Dedifferentiated amniotic fluid mesenchymal stem cell (primary cell): ENCODE measurements around the gene IMPA2.
A peak's percentile ranks its signal among the peaks of the same experiment; 100 is the strongest.
"Not testable (repeated sequence)": the region's sequence is repeated elsewhere in the genome, so short reads cannot be mapped to it uniquely, and the experiment has no call there.

Experiments
- DNase-seq: peaks from one replicate; pipeline ENCODE4 v3.0.0-alpha.2; 2016; ENCODE audit errors: extremely low spot score

IMPA2 gene

GRCh38 chr18:12028674-12029073 is 47.4 kb downstream of the IMPA2 start:
- no peak for DNase-seq

- no peak for DNase-seq
These were observed 48.7 kb downstream of the IMPA2 start for GRCh38 chr18:12029786-12030584.

GRCh38 chr18:12030670-12031069 is 49.4 kb downstream of the IMPA2 start:
- no peak for DNase-seq

DNA sequence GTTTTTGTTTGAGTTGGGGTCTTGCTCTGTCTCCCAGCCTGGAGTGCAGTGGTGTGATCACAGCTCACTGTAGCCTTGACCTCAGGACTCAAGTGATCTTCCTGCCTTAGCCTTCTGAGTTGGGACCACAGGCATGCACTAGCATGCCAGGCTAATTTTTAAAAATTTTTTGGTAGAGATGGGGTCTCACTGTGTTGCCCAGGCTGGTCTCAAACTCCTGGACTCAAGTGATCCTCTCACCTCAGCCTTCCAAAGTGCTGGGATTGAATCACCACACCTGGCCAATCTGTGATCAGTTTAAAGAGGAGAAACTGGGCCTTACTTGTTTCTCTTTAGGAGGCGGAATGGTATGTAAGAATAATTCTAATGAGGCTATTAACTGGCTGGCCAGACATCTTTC is 49.9 kb downstream of the IMPA2 start:
- no peak for DNase-seq

DNA sequence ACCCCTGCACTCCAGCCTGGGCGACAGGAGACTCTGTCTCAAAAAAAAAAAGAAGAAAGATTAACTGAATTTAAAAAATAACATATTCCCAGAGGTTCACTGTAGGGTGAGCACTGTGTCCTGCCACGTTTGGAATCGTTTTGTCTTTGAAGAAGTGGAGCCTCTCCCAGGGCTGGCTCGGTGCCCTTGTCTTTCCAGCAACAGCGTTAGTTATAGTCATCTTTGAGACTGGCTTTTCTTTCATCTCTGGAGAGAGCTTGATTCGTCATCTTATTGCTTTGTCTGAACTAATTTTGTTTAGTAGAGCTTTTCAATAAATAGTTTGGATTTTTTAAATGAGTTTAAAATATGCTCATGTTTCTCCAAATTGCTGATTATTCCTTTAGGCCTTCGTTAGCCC is 50.5 kb downstream of the IMPA2 start:
- peak; percentile 20 for DNase-seq

- DNase-seq, result peak; percentile 53
These were observed 51.7 kb downstream of the IMPA2 start for GRCh38 chr18:12032786-12033642.

DNA sequence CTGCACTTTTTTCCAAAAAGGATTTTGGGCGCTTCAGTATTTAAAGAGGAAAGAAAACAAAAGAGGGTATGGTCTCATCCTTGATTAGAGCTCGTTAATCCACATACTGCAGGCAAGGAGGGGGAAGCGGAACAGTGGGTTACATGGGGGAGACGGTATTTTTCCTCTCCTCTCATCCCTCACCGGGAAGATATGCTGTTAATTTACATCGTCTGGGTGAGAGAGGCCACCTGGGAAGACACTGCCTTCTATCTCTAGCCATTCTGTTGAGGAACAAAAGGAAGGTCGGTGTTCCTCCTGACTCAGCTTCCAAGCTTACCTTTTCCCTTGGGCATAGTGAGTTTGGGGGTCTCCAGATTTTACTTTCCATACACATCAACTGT is 52.3 kb downstream of the IMPA2 start:
- no peak for DNase-seq

GRCh38 chr18:12034241-12035100 is 53.2 kb downstream of the IMPA2 start:
- DNase-seq, result no peak

DNA sequence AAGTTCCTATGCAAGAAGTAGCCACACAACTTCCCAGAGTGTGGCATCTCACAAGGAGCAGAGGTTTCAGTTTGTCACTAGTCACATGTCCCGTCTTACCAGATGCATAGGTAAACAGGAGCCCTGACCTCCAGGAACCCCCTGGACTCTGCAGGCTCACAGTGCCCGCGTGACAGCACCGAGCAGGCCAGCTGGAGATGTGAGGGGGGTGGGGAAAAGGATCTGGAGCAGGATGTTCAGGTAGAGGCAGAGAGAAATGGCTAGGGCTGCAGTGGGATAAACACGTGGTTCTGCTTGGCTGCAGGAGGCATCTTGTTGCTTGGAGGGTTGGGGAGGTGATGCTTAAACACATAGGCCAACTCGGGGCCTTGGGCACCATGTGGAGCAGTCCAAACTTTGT is 54.2 kb downstream of the IMPA2 start:
- no peak for DNase-seq

GRCh38 chr18:12036201-12036751 is 55.0 kb downstream of the IMPA2 start:
- DNase-seq, result no peak

- no peak for DNase-seq
These were observed 56.9 kb downstream of the IMPA2 start for GRCh38 chr18:12038082-12038638.

DNA sequence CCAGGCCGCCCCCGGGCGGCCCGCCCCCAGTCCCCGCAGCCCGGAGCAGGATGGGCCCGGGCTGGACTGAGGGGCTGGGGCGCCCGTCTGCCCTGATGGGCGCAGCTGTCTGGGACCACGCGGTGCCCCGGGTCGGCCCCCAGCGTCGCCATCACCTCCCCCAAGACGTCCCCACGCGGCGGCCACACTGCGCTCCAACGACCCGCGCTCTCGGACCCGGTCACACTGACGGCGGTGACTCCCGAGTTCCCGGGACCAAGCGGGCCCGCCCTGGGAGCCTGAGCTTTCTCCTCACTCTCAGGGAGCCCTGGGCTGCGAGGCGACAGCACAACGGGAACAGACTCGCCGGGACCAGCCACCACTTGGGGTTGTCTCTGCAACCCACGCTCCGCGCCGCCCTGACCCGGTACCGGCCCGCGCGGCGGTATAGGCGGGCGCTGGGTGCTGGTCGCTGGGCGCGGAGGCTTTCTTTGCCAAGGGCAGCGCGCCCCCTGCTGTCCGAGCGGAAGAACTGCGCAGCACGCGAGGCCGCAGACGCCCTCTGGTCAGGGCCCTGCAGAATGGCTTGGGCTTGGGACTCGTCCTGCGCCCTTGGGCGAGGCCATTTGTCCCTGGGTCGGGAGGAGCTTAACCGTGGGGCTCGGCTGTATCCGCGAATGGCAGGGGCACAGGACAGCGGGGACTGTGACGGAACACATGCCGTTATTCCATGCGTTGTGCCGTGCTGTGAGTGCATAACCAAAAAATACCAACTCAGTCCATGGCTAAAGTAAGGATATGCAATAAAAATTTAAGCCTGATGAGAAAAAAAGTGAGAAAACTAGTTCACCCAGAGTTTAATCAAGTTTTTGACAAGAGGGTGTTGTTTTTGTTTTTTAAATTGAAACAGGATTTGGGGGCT is 57.6 kb downstream of the IMPA2 start:
- peak; percentile 57 for DNase-seq

DNA sequence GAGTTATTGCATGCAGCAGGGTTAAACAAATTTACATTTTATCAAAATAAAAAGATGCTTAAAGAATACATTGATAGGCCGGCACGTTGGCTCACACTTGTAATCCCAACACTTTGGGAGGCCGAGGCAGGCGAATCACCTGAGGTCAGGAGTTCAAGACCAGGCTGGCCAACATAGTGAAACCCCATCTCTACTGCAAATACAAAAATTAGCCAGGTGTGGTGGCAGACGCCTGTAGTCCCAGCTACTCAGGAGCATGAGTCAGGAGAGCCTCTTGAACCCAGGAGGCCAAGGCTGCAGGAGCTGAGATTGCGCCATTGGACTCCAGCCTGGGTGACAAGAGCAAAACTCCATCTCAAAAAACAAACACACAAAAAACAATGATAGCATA is 58.2 kb downstream of the IMPA2 start:
- not testable (repeated sequence) for DNase-seq

DNA sequence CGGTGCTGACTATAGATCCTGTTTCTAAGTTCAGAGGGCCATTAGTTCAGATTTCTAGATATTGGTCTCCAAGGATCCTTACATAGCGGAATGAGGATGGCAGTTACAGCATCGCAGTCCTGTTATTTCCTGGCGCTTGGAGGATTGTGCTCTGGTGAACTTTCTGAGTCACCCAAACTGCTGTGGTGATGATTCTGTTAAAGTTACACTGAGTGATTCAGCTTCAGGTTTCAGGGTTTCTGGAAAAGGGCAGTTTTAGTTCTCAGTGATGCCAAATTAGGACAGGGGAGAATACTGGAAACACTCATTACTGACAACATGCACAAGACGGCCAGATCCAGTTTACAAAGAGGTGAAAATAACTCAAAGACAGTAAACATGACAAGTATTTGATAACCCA is 60.3 kb downstream of the IMPA2 start:
- DNase-seq, result peak; percentile 73

- DNase-seq, result no peak
These were observed 62.5 kb downstream of the IMPA2 start for GRCh38 chr18:12043811-12044210.

DNA sequence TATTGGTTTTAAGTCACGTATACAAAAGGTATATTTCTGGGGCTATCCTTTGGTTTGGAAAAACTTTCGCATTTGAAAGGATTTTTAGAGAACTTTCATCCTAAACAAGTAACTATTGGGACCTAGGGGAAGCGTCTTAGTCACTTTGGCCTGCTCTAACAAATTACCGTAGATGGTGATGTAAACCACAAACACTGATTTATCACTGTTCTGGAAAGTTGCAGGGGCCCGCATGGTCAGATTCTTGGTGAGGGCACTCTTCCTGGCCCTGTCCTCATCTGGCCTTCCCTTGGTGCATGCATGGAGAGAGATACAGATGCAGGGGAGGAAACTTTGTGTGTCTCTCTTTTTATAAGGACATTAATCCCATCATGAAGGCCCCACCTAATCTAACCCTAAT is 63.3 kb downstream of the IMPA2 start:
- DNase-seq, result no peak

DNA sequence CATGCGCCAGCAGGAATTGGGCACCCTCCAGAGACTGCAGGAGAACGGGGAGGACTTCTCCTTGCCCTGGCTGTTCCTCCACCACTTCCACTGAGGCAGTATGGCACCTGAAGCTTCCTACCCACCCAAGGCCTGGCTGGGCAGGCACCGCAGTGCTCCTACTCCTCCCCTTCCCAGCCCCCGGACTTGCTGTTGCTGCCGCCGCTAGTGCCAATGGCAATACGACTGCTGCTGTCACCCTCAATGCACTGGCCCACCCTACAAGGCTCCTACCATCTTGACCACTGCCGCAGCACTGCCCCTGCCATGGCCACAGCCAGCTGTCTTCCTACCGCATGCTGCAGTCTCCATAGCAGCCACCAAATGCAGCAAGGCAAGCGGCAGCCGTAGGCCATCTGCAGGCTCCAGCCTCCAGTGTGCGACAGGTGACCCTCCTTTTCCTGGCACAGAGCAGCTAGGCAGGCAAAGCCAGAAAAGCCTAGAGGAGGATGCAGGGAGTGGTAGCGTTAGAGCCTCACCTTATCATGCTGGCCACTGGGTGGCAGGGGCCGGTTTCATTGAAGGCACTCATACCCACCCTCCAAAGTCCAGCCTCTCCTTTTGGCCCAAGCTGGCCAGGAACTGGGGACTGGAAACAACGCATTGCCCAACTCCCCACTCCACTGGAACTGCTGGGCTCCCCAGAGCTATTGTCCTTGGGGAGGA is 64.9 kb downstream of the IMPA2 start:
- no peak for DNase-seq

- DNase-seq, result no peak
These were observed 65.5 kb downstream of the IMPA2 start for GRCh38 chr18:12046751-12047335.
